OCI-LY1 (cell line): ENCODE measurements around the gene ZFYVE26.

Experiments
- CTCF ChIP-seq: fragments of 200-600 bp; sonication (generic), shearing (Covaris generic); IDR thresholded peaks from 2 replicates; pipeline ENCODE4 v1.5.1; 2017; ENCODE audit warnings: mild to moderate bottlenecking, antibody characterized with exemption, low read length, moderate library complexity, mixed read lengths
- EZH2 ChIP-seq: fragments of 200-600 bp; sonication (generic), shearing (Covaris generic); IDR thresholded peaks from 2 replicates; pipeline ENCODE4 v1.8.0; 2017; ENCODE audit warnings: borderline replicate concordance, mixed run types, mild to moderate bottlenecking, antibody characterized with exemption, low read length, moderate library complexity, mixed read lengths

GRCh38 chr14:67800743-67801142, 15.6 kb downstream of the ZFYVE26 start:
- no peak for TF ChIP-seq CTCF
- no peak for TF ChIP-seq EZH2
